GM10847 (cell line): ENCODE data around the gene SYTL1.

Experiments
- POLR2A ChIP-seq: IDR thresholded peaks from 2 replicates; pipeline ENCODE4 v1.6.1; 2011; ENCODE audit not compliant: insufficient read length; ENCODE audit errors: extremely low read depth

Gene SYTL1

GRCh38 chr1:27341525-27342252 is at the start of gene SYTL1:
Gene SYTL1, plus strand, starts transcription at chr1:27342022. Its CDS starts 3,313 bp downstream, at chr1:27345335.
- peak; percentile 56 for TF ChIP-seq POLR2A

- no peak for TF ChIP-seq POLR2A
Measured at GRCh38 chr1:27292106-27292505, 49.7 kb upstream of the SYTL1 start.

- no peak for TF ChIP-seq POLR2A
Measured at GRCh38 chr1:27293915-27294314, 47.9 kb upstream of the SYTL1 start.

GRCh38 chr1:27296773-27297291 is 45.0 kb upstream of the SYTL1 start:
- TF ChIP-seq POLR2A: no peak

- TF ChIP-seq POLR2A: no peak
Measured at GRCh38 chr1:27297903-27298302, 43.9 kb upstream of the SYTL1 start.

GRCh38 chr1:27298632-27299384 is 43.0 kb upstream of the SYTL1 start:
- no peak for TF ChIP-seq POLR2A

GRCh38 chr1:27299385-27300271 is 42.2 kb upstream of the SYTL1 start:
- TF ChIP-seq POLR2A: no peak

GRCh38 chr1:27300341-27301051 is 41.3 kb upstream of the SYTL1 start:
- TF ChIP-seq POLR2A: no peak

- no peak for TF ChIP-seq POLR2A
Measured at GRCh38 chr1:27301052-27301422, 40.8 kb upstream of the SYTL1 start.

- TF ChIP-seq POLR2A: no peak
Measured at GRCh38 chr1:27301582-27302199, 40.1 kb upstream of the SYTL1 start.

- TF ChIP-seq POLR2A: no peak
Measured at GRCh38 chr1:27302612-27303011, 39.2 kb upstream of the SYTL1 start.

GRCh38 chr1:27303509-27303908 is 38.3 kb upstream of the SYTL1 start:
- TF ChIP-seq POLR2A: no peak

- no peak for TF ChIP-seq POLR2A
Measured at GRCh38 chr1:27306071-27306470, 35.8 kb upstream of the SYTL1 start.

GRCh38 chr1:27306892-27307761 is 34.7 kb upstream of the SYTL1 start:
- no peak for TF ChIP-seq POLR2A
